Activated naive CD8-positive, alpha-beta T cell treated with anti-CD3 and anti-CD28 coated beads, Interleukin-2, amount 10 ng/mL, durations not matched to agents 7 days and 5 days (primary cell): ENCODE data around the gene HMCN1. TPM values are rescaled to one million over a fixed set of nuclear protein-coding genes. Genes with fewer than 3 reads are reported as not detected.

ENCODE experiments used
- ATAC-seq: fragments of 150-1000 bp; cut with Tn5 transposase; one replicate; pipeline ENCODE4 v1.10.0; 2021; ENCODE audit warnings: low read depth, moderate library complexity
- POLR2A ChIA-PET: fragments of 350-600 bp; sonication (Branson Sonifier 250); formaldehyde crosslinking; loops from one replicate; lab custom pipeline; 2021; ENCODE audit warnings: antibody characterized with exemption; lab: Charles Lee
- DNase-seq: peaks from one replicate; pipeline ENCODE4 v3.0.0; 2021
- H3K27ac Mint-ChIP-seq: one replicate; pipeline ENCODE4 v1.8.0; 2022; ENCODE audit warnings: mild to moderate bottlenecking, mixed read lengths
- H3K27me3 Mint-ChIP-seq: one replicate; pipeline ENCODE4 v1.8.0; 2022; ENCODE audit warnings: mild to moderate bottlenecking, moderate library complexity, mixed read lengths
- H3K36me3 Mint-ChIP-seq: one replicate; pipeline ENCODE4 v1.8.0; 2021; ENCODE audit warnings: mild to moderate bottlenecking, mixed read lengths
- H3K4me1 Mint-ChIP-seq: one replicate; pipeline ENCODE4 v1.8.0; 2021; ENCODE audit warnings: mixed read lengths
- H3K4me3 Mint-ChIP-seq: one replicate; pipeline ENCODE4 v1.8.0; 2022; ENCODE audit warnings: mild to moderate bottlenecking, moderate library complexity, mixed read lengths
- H3K9me3 Mint-ChIP-seq: one replicate; pipeline ENCODE4 v1.8.0; 2021; ENCODE audit warnings: mixed read lengths
- total RNA-seq, 2 experiments: library from RNA; stranded (reverse); gene quantifications; one replicate each; pipeline ENCODE4 v1.2.3, GENCODE V29; 2021

Gene HMCN1
- total RNA-seq, 2 experiments from 2014 or later = 0.34 to 0.55 TPM

- no peak for DNase-seq
- no peak overlapping the region for H3K4me3 Mint-ChIP-seq
- no peaks in the 10 kb centered on the region for H3K36me3 Mint-ChIP-seq
- H3K4me1 Mint-ChIP-seq = no peaks in the 10 kb centered on the region
- ATAC-seq = no peak
- POLR2A ChIA-PET = no interaction called here
- H3K27me3 Mint-ChIP-seq = peaks cover 2% of the 10 kb centered on the region
- H3K27ac Mint-ChIP-seq = no peak overlapping the region
- H3K9me3 Mint-ChIP-seq = no peaks in the 10 kb centered on the region
These were observed 378.1 kb downstream of the HMCN1 start for GRCh38 chr1:186112280-186112679.

- Mint-ChIP-seq H3K36me3 (no peaks in the 10 kb centered on the region), H3K27me3 (peaks cover 2% of the 10 kb centered on the region), H3K4me3 (no peak overlapping the region), H3K4me1 (no peaks in the 10 kb centered on the region), H3K9me3 (no peaks in the 10 kb centered on the region), H3K27ac (no peak overlapping the region)
- no peak for ATAC-seq
- POLR2A ChIA-PET = no interaction called here
- DNase-seq = no peak
These were observed 379.3 kb downstream of the HMCN1 start for GRCh38 chr1:186113461-186113860.

- Mint-ChIP-seq H3K4me3 (no peak overlapping the region), H3K4me1 (no peaks in the 10 kb centered on the region), H3K27ac (no peak overlapping the region), H3K9me3 (no peaks in the 10 kb centered on the region), H3K36me3 (no peaks in the 10 kb centered on the region), H3K27me3 (peaks cover 2% of the 10 kb centered on the region)
- POLR2A ChIA-PET = no interaction called here
- DNase-seq (no peak), ATAC-seq (no peak)
These were observed 384.5 kb downstream of the HMCN1 start for GRCh38 chr1:186118724-186119123.

DNA sequence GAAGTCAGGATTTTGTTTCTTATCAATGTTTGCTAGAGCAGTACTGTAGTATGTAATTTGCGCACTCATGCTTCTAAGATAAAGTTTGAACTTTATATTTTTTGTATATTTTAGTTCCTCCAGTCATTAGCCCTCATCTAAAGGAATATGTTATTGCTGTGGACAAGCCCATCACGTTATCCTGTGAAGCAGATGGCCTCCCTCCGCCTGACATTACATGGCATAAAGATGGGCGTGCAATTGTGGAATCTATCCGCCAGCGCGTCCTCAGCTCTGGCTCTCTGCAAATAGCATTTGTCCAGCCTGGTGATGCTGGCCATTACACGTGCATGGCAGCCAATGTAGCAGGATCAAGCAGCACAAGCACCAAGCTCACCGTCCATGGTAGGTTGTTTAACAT, 388.6 kb downstream of the HMCN1 start:
- Mint-ChIP-seq H3K27ac (no peak overlapping the region), H3K4me1 (no peaks in the 10 kb centered on the region), H3K27me3 (peaks cover 1% of the 10 kb centered on the region), H3K4me3 (no peak overlapping the region), H3K36me3 (no peaks in the 10 kb centered on the region), H3K9me3 (no peaks in the 10 kb centered on the region)
- POLR2A ChIA-PET = no interaction called here
- ATAC-seq = no peak
- no peak for DNase-seq

GRCh38 chr1:186125035-186125434, 390.8 kb downstream of the HMCN1 start:
- H3K36me3 Mint-ChIP-seq = no peaks in the 10 kb centered on the region
- H3K9me3 Mint-ChIP-seq = no peaks in the 10 kb centered on the region
- ATAC-seq = no peak
- no peak overlapping the region for H3K27ac Mint-ChIP-seq
- H3K4me1 Mint-ChIP-seq = no peaks in the 10 kb centered on the region
- H3K4me3 Mint-ChIP-seq = no peak overlapping the region
- no peak for DNase-seq
- POLR2A ChIA-PET = no interaction called here
- H3K27me3 Mint-ChIP-seq = peaks cover 1% of the 10 kb centered on the region

DNA sequence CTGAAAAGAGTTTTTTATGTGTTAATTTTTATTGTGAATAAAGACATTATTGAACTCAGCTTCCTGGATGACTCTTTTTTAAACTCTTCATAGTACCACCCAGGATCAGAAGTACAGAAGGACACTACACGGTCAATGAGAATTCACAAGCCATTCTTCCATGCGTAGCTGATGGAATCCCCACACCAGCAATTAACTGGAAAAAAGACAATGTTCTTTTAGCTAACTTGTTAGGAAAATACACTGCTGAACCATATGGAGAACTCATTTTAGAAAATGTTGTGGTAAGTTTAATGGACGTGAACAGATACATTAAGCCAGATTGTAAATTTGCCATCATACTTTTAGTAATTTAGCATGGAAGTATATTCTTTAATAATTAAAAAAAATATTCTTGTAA, 391.3 kb downstream of the HMCN1 start:
- no peaks in the 10 kb centered on the region for H3K36me3 Mint-ChIP-seq
- POLR2A ChIA-PET = no interaction called here
- DNase-seq = no peak
- no peaks in the 10 kb centered on the region for H3K4me1 Mint-ChIP-seq
- ATAC-seq = no peak
- H3K27ac Mint-ChIP-seq = no peak overlapping the region
- peaks cover 1% of the 10 kb centered on the region for H3K27me3 Mint-ChIP-seq
- no peaks in the 10 kb centered on the region for H3K9me3 Mint-ChIP-seq
- H3K4me3 Mint-ChIP-seq = no peak overlapping the region

- no peak overlapping the region for H3K27ac Mint-ChIP-seq
- no peak overlapping the region for H3K4me3 Mint-ChIP-seq
- H3K9me3 Mint-ChIP-seq = no peaks in the 10 kb centered on the region
- ATAC-seq (no peak), DNase-seq (no peak)
- H3K36me3 Mint-ChIP-seq = no peaks in the 10 kb centered on the region
- POLR2A ChIA-PET = no interaction called here
- H3K27me3 Mint-ChIP-seq = peaks cover 1% of the 10 kb centered on the region
- H3K4me1 Mint-ChIP-seq = no peaks in the 10 kb centered on the region
These were observed 395.6 kb downstream of the HMCN1 start for GRCh38 chr1:186129758-186130157.

DNA sequence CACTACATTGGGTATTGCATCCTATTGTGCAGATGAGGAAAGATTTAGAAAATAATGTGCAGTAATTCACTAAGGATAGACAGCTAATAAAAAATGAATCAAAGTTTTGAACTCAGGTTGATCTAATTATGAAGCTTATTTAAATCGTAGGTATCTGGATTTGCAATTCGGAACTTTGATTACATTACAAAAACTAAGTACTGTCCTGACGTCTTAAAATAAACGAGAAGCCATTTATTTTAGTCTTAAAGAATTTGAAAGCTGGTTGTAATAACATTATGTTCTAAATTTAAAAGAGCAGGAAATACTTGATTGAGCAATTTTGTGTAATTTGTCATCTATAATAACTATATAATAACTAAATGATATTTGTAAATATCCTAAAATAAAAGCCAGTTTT, 404.9 kb downstream of the HMCN1 start:
- POLR2A ChIA-PET = no interaction called here
- Mint-ChIP-seq H3K27me3 (peaks cover 3% of the 10 kb centered on the region), H3K36me3 (no peaks in the 10 kb centered on the region), H3K4me1 (no peaks in the 10 kb centered on the region), H3K9me3 (no peaks in the 10 kb centered on the region), H3K27ac (no peak overlapping the region), H3K4me3 (no peak overlapping the region)
- ATAC-seq = no peak
- no peak for DNase-seq

GRCh38 chr1:186139701-186140100, 405.5 kb downstream of the HMCN1 start:
- POLR2A ChIA-PET = no interaction called here
- DNase-seq = no peak
- Mint-ChIP-seq H3K9me3 (no peaks in the 10 kb centered on the region), H3K27ac (no peak overlapping the region), H3K4me1 (no peaks in the 10 kb centered on the region), H3K36me3 (no peaks in the 10 kb centered on the region), H3K27me3 (peaks cover 3% of the 10 kb centered on the region), H3K4me3 (no peak overlapping the region)
- ATAC-seq = no peak

DNA sequence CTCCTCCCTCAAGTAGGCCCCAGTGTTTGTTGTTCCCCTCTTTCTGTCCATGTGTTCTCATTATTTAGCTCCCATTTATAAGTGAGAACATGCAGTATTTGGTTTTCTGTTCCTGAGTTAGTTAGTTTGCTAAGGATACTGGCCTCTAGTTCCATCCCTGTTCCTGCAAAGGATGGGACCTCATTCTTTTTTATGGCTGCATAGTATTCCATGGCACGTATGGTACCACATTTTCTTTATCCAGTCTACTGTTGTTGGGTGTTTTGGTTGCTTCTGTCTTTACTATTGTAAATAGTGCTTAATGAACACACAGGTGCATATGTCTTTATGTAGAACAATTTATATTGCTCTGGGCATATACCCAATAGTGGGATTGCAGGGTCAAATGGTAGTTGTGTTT, 408.0 kb downstream of the HMCN1 start:
- H3K9me3 Mint-ChIP-seq = no peaks in the 10 kb centered on the region
- no peak overlapping the region for H3K4me3 Mint-ChIP-seq
- POLR2A ChIA-PET = no interaction called here
- ATAC-seq (no peak), DNase-seq (no peak)
- H3K36me3 Mint-ChIP-seq = no peaks in the 10 kb centered on the region
- peaks cover 3% of the 10 kb centered on the region for H3K27me3 Mint-ChIP-seq
- H3K27ac Mint-ChIP-seq = no peak overlapping the region
- H3K4me1 Mint-ChIP-seq = no peaks in the 10 kb centered on the region

GRCh38 chr1:186142916-186143315, 408.7 kb downstream of the HMCN1 start:
- peaks cover 3% of the 10 kb centered on the region for H3K27me3 Mint-ChIP-seq
- no peaks in the 10 kb centered on the region for H3K4me1 Mint-ChIP-seq

GRCh38 chr1:186143481-186143880, 409.3 kb downstream of the HMCN1 start:
- Mint-ChIP-seq H3K4me3 (no peak overlapping the region), H3K36me3 (no peaks in the 10 kb centered on the region), H3K27me3 (peaks cover 3% of the 10 kb centered on the region), H3K4me1 (no peaks in the 10 kb centered on the region), H3K9me3 (no peaks in the 10 kb centered on the region), H3K27ac (no peak overlapping the region)
- DNase-seq (no peak), ATAC-seq (no peak)
- POLR2A ChIA-PET = no interaction called here

More at GRCh38 chr1:186142916-186143315, 408.7 kb downstream of the HMCN1 start:
- Mint-ChIP-seq H3K4me3 (no peak overlapping the region), H3K27ac (no peak overlapping the region), H3K36me3 (no peaks in the 10 kb centered on the region), H3K9me3 (no peaks in the 10 kb centered on the region)
- no peak for DNase-seq
- POLR2A ChIA-PET = no interaction called here
- ATAC-seq = no peak

- H3K4me1 Mint-ChIP-seq = no peaks in the 10 kb centered on the region
- H3K9me3 Mint-ChIP-seq = no peaks in the 10 kb centered on the region
- DNase-seq (no peak), ATAC-seq (no peak)
- no peak overlapping the region for H3K27ac Mint-ChIP-seq
- POLR2A ChIA-PET = no interaction called here
- H3K27me3 Mint-ChIP-seq = peaks cover 3% of the 10 kb centered on the region
- no peaks in the 10 kb centered on the region for H3K36me3 Mint-ChIP-seq
- no peak overlapping the region for H3K4me3 Mint-ChIP-seq
These were observed 410.3 kb downstream of the HMCN1 start for GRCh38 chr1:186144505-186144904.

DNA sequence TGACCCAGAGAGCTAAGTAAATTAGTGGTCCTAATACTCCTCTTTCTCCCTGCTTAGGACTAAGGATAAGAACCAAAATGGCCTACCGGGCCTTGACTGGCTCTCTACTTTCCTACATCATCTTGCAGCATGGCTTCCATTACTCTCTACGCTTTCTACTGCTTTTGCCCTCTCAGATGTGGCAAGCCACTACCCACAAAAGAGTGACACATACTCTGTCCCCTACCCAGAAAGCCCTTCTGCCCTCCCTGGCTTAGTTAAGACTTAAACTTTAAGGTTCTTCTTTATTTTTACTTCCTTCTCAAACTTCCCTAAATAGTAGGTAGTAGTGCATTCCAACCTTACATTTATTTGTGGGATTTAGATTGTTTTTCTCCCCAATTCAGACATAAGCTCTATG, 412.8 kb downstream of the HMCN1 start:
- POLR2A ChIA-PET = no interaction called here
- Mint-ChIP-seq H3K9me3 (no peaks in the 10 kb centered on the region), H3K27me3 (no peaks in the 10 kb centered on the region), H3K27ac (no peak overlapping the region), H3K36me3 (no peaks in the 10 kb centered on the region), H3K4me1 (no peaks in the 10 kb centered on the region), H3K4me3 (no peak overlapping the region)
- DNase-seq (no peak), ATAC-seq (no peak)

DNA sequence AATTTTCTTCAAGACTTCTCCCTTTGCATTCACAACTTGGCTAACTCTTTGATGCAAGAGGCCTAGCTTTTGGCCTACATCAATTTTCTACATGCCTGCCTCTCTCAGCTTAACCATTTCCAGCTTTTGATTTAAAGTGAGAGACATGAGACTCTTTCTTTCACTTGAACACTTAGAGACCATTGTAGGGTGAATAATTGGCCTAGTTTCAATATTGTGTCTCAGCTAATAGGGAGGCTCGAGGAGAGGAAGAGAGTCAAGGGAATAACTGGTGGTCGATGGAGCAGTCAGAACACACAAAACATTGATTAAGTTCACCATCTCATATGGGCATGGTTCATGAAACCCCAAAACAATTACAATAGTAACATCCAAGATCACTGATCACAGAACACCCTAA, 415.4 kb downstream of the HMCN1 start:
- no peak for DNase-seq
- no peaks in the 10 kb centered on the region for H3K27me3 Mint-ChIP-seq
- H3K4me3 Mint-ChIP-seq = no peak overlapping the region
- no peaks in the 10 kb centered on the region for H3K36me3 Mint-ChIP-seq
- POLR2A ChIA-PET = no interaction called here
- no peak overlapping the region for H3K27ac Mint-ChIP-seq
- no peak for ATAC-seq
- no peaks in the 10 kb centered on the region for H3K4me1 Mint-ChIP-seq
- no peaks in the 10 kb centered on the region for H3K9me3 Mint-ChIP-seq
